Measurements from ENCODE around the gene MIA3. TPM values are rescaled to one million over a fixed set of nuclear protein-coding genes. Genes with fewer than 3 reads are reported as not detected.
"Not testable (repeated sequence)": the region's sequence is repeated elsewhere in the genome, so short reads cannot be mapped to it uniquely, and the experiment has no call there.

Gene MIA3
- total RNA-seq, 1 donor from 2014 or later = 35.4 TPM

- DNase-seq (ENCODE audit: extremely low read depth, low read depth, low spot score) = no peak
Measured at GRCh38 chr1:222656391-222657155, 38.7 kb downstream of the MIA3 start.

GRCh38 chr1:222657899-222658298 lies 40.0 kb downstream of the MIA3 start:
- DNase-seq (ENCODE audit: extremely low read depth, low read depth, low spot score) = no peak

- no peak for DNase-seq (ENCODE audit: extremely low read depth, low read depth, low spot score)
Measured at GRCh38 chr1:222663431-222663934, 45.6 kb downstream of the MIA3 start.

GRCh38 chr1:222665964-222666363 lies 48.1 kb downstream of the MIA3 start:
- DNase-seq (ENCODE audit: extremely low read depth, low read depth, low spot score) = no peak

- not testable (repeated sequence) for DNase-seq (ENCODE audit: extremely low read depth, low read depth, low spot score)
Measured at GRCh38 chr1:222668184-222668583, 50.3 kb downstream of the MIA3 start.

- not testable (repeated sequence) for DNase-seq (ENCODE audit: extremely low read depth, low read depth, low spot score)
Measured at GRCh38 chr1:222669107-222669506, 51.2 kb downstream of the MIA3 start.

- DNase-seq (ENCODE audit: extremely low read depth, low read depth, low spot score) = no peak
Measured at GRCh38 chr1:222670110-222670509, 52.2 kb downstream of the MIA3 start.

- no peak for DNase-seq (ENCODE audit: extremely low read depth, low read depth, low spot score)
Measured at GRCh38 chr1:222680080-222680479, 62.2 kb downstream of the MIA3 start.

GRCh38 chr1:222691016-222691415 lies 73.1 kb downstream of the MIA3 start:
- no peak for DNase-seq (ENCODE audit: extremely low read depth, low read depth, low spot score)

- no peak for DNase-seq (ENCODE audit: extremely low read depth, low read depth, low spot score)
Measured at GRCh38 chr1:222694927-222695326, 77.0 kb downstream of the MIA3 start.

GRCh38 chr1:222696741-222697140 lies 78.8 kb downstream of the MIA3 start:
- no peak for DNase-seq (ENCODE audit: extremely low read depth, low read depth, low spot score)

GRCh38 chr1:222697203-222697602 lies 79.3 kb downstream of the MIA3 start:
- no peak for DNase-seq (ENCODE audit: extremely low read depth, low read depth, low spot score)

GRCh38 chr1:222697826-222698225 lies 79.9 kb downstream of the MIA3 start:
- no peak for DNase-seq (ENCODE audit: extremely low read depth, low read depth, low spot score)

- no peak for DNase-seq (ENCODE audit: extremely low read depth, low read depth, low spot score)
Measured at GRCh38 chr1:222702210-222702609, 84.3 kb downstream of the MIA3 start.

GRCh38 chr1:222704260-222704659 lies 86.4 kb downstream of the MIA3 start:
- no peak for DNase-seq (ENCODE audit: extremely low read depth, low read depth, low spot score)

GRCh38 chr1:222706815-222707214 lies 88.9 kb downstream of the MIA3 start:
- no peak for DNase-seq (ENCODE audit: extremely low read depth, low read depth, low spot score)

GRCh38 chr1:222709700-222710153 lies 91.8 kb downstream of the MIA3 start:
- no peak for DNase-seq (ENCODE audit: extremely low read depth, low read depth, low spot score)

GRCh38 chr1:222711319-222712252 lies 93.7 kb downstream of the MIA3 start:
- no peak for DNase-seq (ENCODE audit: extremely low read depth, low read depth, low spot score)

GRCh38 chr1:222712253-222713090 lies 94.6 kb downstream of the MIA3 start, which contains the start of the genes AIDA and BROX:
Gene AIDA, minus strand, starts transcription at chr1:222712491. Its CDS starts 174 bp downstream, at chr1:222712317.
Gene BROX, plus strand, starts transcription at chr1:222712564. Its CDS starts 3,136 bp downstream, at chr1:222715700.
- DNase-seq (ENCODE audit: extremely low read depth, low read depth, low spot score) = peak; percentile 55
